ENCODE data around the gene TRAPPC2L. TPM values are rescaled to one million over a fixed set of nuclear protein-coding genes. Genes with fewer than 3 reads are reported as not detected.

TRAPPC2L gene
- total and polyA plus RNA-seq, 10 of the 15 experiments (the other 5 are each of a cell fraction or from before 2014, with no cell fraction given): 56.3 to 363 (median 118) TPM

DNA sequence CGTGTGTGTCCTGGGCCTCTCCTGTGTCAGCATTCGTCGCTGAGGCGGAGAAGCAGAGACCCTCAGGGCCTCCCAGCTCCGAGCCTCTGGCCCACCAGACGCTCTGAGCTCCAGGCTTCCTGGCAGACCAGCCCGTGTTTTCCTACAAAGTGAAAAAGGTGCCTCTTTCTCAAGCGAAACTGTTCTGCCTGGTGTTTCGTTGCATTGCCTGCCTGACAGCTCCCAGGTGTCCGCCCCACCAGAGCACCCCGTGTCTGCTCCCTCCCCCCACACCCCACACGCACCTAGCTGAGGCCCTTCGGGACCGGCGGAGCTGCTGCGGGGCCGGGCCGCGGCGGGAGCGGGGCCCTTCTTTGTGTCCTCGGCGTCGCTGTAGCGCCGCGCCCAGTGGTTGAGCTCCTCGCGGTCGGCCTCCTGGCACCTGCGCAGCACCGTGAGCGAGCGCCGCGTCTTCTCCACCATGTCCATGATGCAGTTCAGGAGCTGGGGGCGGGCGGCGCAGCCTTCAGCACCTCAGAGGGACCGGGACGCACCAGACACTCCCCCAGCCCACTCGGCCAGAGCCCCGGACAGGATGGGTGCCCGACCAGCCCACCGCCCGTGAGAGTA is 24.2 kb downstream of the TRAPPC2L start:
- WGBS (ENCODE audit: insufficient coverage, insufficient replicate concordance, low lambda C conversion rate, missing lambda C conversion rate): 98% methylated on average over 46 of the region's 46 CpGs
- in situ Hi-C loops (cut with MboI) (no loop called here), intact Hi-C loops (cut with micrococcal nuclease; ENCODE audit: unreplicated experiment) (no loop called here)
- no TSS peak for BruUV-seq (replicated peaks)
- Histone ChIP-seq H4K20me1 (ENCODE audit: control insufficient read depth, insufficient read depth) (no peaks in the 10 kb centered on the region), H2AFZ (ENCODE audit: control insufficient read depth, low read depth, low read length) (no peak overlapping the region), H3K27me3 (replicated peaks in 1 of 2; ENCODE audit: control insufficient read depth in 2 of 2, insufficient read depth in 2 of 2, low read length in 1 of 2) (no peaks in the 10 kb centered on the region), H3K9ac (ENCODE audit: control insufficient read depth, insufficient read depth, low read length) (no peak overlapping the region), H3K4me3 (no peak overlapping the region), H3K36me3 (ENCODE audit: control insufficient read depth in 2 of 2, insufficient read depth in 2 of 2, low read length in 1 of 2) (peaks cover 2 to 4% of the 10 kb centered on the region in 2 experiments; a peak in 3 of 4 replicates), H3K27ac (ENCODE audit: control insufficient read depth, insufficient read depth) (no peak overlapping the region), H3K4me1 (ENCODE audit: control insufficient read depth, insufficient read depth, low read length) (no peaks in the 10 kb centered on the region), H3K9me3 (replicated peaks; ENCODE audit: control insufficient read depth, insufficient read depth, low read length) (no peaks in the 10 kb centered on the region), H3K4me2 (ENCODE audit: control insufficient read depth, insufficient read depth) (no peak overlapping the region), H3K79me2 (ENCODE audit: control insufficient read depth, insufficient read depth, low read length) (no peaks in the 10 kb centered on the region)
- DNase-seq (ENCODE audit: low read depth, low spot score) (no peak), FAIRE-seq (no peak), ATAC-seq (no peak)
- POLR2A ChIA-PET: no interaction called here
- no peak for TF ChIP-seq FOXK2 (IDR thresholded peaks at IDR 0.05)
- SMC1A ChIA-PET (ENCODE audit: uncharacterized antibody, unreplicated experiment): no interaction called here
- RAD21 ChIA-PET (ENCODE audit: unreplicated experiment): no interaction called here
- CTCF ChIA-PET: no interaction called here

DNA sequence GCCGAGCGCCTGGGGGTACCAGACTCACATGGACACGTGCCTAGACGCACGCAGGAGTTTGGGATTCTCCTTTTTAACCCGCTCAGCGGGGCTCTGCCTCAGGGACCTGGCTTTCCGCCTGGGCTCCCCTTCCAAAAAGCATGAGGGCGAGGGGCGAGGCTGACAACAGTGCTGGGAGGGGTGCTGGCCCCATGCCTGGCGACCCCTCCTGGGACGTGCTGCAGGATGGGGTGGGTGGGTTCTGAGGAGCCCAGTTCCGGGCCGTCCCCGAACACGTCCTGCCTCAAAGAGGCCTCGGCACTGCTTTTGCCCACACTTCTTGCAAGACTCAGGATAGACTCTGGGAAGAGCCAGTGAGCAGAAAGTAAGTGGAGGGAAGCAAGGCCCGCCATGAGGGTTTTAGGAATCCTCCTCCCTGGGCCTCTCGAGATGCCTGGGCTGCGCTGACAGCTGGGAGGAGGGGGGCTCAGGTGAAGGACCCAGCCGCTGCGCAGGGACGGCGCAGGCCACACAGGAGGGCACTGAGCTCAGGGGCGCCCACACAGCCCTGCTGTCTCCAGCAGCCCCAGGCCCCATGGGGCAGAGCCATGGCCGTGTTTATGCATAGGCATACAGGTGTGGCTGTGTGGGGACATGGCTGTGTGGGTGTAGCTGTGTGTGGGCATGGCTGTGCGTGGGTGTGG is 24.9 kb downstream of the TRAPPC2L start:
- no peak overlapping the region for H3K4me2 ChIP-seq (ENCODE audit: control insufficient read depth, insufficient read depth)
- 95% methylated on average over 24 of the region's 27 CpGs for WGBS (ENCODE audit: insufficient coverage, insufficient replicate concordance, low lambda C conversion rate, missing lambda C conversion rate)
- no peaks in the 10 kb centered on the region for H3K79me2 ChIP-seq (ENCODE audit: control insufficient read depth, insufficient read depth, low read length)
- in situ Hi-C loops (cut with MboI): no loop called here
- H3K36me3 ChIP-seq (ENCODE audit: control insufficient read depth in 2 of 2, insufficient read depth in 2 of 2, low read length in 1 of 2): peaks cover 2 to 4% of the 10 kb centered on the region in 2 experiments; a peak in 3 of 4 replicates
- no peaks in the 10 kb centered on the region for H3K27me3 ChIP-seq (replicated peaks in 1 of 2; ENCODE audit: control insufficient read depth in 2 of 2, insufficient read depth in 2 of 2, low read length in 1 of 2)
- H2AFZ ChIP-seq (ENCODE audit: control insufficient read depth, low read depth, low read length): no peak overlapping the region
- H3K9ac ChIP-seq (ENCODE audit: control insufficient read depth, insufficient read depth, low read length): no peak overlapping the region
- ChIA-PET SMC1A (ENCODE audit: uncharacterized antibody, unreplicated experiment) (no interaction called here), POLR2A (no interaction called here), CTCF (no interaction called here), RAD21 (ENCODE audit: unreplicated experiment) (no interaction called here)
- no peaks in the 10 kb centered on the region for H3K4me1 ChIP-seq (ENCODE audit: control insufficient read depth, insufficient read depth, low read length)
- intact Hi-C loops (cut with micrococcal nuclease; ENCODE audit: unreplicated experiment): no loop called here
- TF ChIP-seq POLR2A (IDR thresholded peaks at IDR 0.05; ENCODE audit: low read depth, low read length) (peak; percentile 43; the same call in 1 of the 2 replicates), ZNF687 (IDR thresholded peaks at IDR 0.05) (no peak)
- no TSS peak for BruUV-seq (replicated peaks)
- DNase-seq (ENCODE audit: low read depth, low spot score): no peak
- ATAC-seq: no peak
- H4K20me1 ChIP-seq (ENCODE audit: control insufficient read depth, insufficient read depth): no peaks in the 10 kb centered on the region
- H3K27ac ChIP-seq (ENCODE audit: control insufficient read depth, insufficient read depth): no peak overlapping the region
- FAIRE-seq: no peak
- no peaks in the 10 kb centered on the region for H3K9me3 ChIP-seq (replicated peaks; ENCODE audit: control insufficient read depth, insufficient read depth, low read length)
- H3K4me3 ChIP-seq: no peak overlapping the region

All from GM12878 (cell line).